SK-N-SH (cell line): ENCODE data around the gene WASL. TPM values are rescaled to one million over a fixed set of nuclear protein-coding genes. Genes with fewer than 3 reads are reported as not detected.

Experiments
- CTCF ChIA-PET: fragments of 300-600, 350-600 bp; formaldehyde crosslinking; extraction: SDS; loops from one replicate; lab custom pipeline; 2021; lab: Yijun Ruan, JAX
- POLR2A ChIA-PET: fragments of 350-600 bp; sonication (Branson Sonifier 250); formaldehyde crosslinking; extraction: SDS; loops from one replicate; lab custom pipeline; 2020; ENCODE audit warnings: antibody characterized with exemption, inconsistent platforms; lab: Yijun Ruan, JAX
- DNase-seq: peaks from one replicate; pipeline ENCODE4 v3.0.0; 2012
- H2AFZ ChIP-seq: fragments of 200-600 bp; sonication (generic); 2 replicates; pipeline ENCODE4 v1.8.1; 2016; ENCODE audit warnings: antibody characterized with exemption, mild to moderate bottlenecking, low read depth
- H3F3A ChIP-seq: fragments of 200-600 bp; sonication (generic); replicated peaks from 2 replicates; pipeline ENCODE3; 2016; ENCODE audit warnings: antibody characterized with exemption, mild to moderate bottlenecking; ENCODE audit not compliant: insufficient read depth
- H3K27ac ChIP-seq, 2 experiments: fragments of 200-500 bp in 1 of 2; fragments of 200-600 bp in 1 of 2; sonication (Bioruptor generic) in 1 of 2; sonication (generic), shearing (Covaris generic) in 1 of 2; 2 replicates each; pipeline versions ENCODE4 v1.5.1 to v1.6.1; 2014 to 2016; ENCODE audit warnings: low read depth in 2 of 2, inconsistent platforms in 1 of 2, low read length in 1 of 2, mild to moderate bottlenecking in 1 of 2, mixed read lengths in 1 of 2
- H3K27me3 ChIP-seq: fragments of 200-600 bp; sonication (generic), shearing (Covaris generic); 2 replicates; pipeline ENCODE4 v1.6.1; 2016; ENCODE audit warnings: mixed run types; ENCODE audit not compliant: insufficient read depth
- H3K36me3 ChIP-seq, 2 experiments: fragments of 200-500 bp in 1 of 2; fragments of 200-600 bp in 1 of 2; sonication (Bioruptor generic) in 1 of 2; sonication (generic) in 1 of 2; replicated peaks in 1 of 2; 2 replicates each; pipeline versions ENCODE3 to v1.5.1; 2014 to 2016; ENCODE audit warnings: low read length in 1 of 2, mild to moderate bottlenecking in 1 of 2; ENCODE audit not compliant: insufficient read depth in 2 of 2, control insufficient read depth in 1 of 2
- H3K4me1 ChIP-seq, 2 experiments: fragments of 200-500 bp in 1 of 2; fragments of 200-600 bp in 1 of 2; sonication (Bioruptor generic) in 1 of 2; sonication (generic), shearing (Covaris generic) in 1 of 2; 2 replicates each; pipeline versions ENCODE4 v1.5.1 to v1.6.1; 2014 to 2016; ENCODE audit warnings: low read depth in 1 of 2, low read length in 1 of 2, mixed run types in 1 of 2; ENCODE audit not compliant: insufficient read depth in 2 of 2, control insufficient read depth in 1 of 2
- H3K4me2 ChIP-seq: fragments of 200-600 bp; sonication (generic), shearing (Covaris generic); 2 replicates; pipeline ENCODE4 v1.6.1; 2017; ENCODE audit warnings: mixed run types
- H3K4me3 ChIP-seq, 2 experiments: fragments of 200-500 bp in 1 of 2; fragments of 200-600 bp in 1 of 2; sonication (Bioruptor generic) in 1 of 2; sonication (generic), shearing (Covaris generic) in 1 of 2; 2 replicates each; pipeline versions ENCODE4 v1.5.1 to v1.8.1; 2014 to 2016; ENCODE audit warnings: low read depth in 2 of 2, inconsistent platforms in 1 of 2, low read length in 1 of 2, mild to moderate bottlenecking in 1 of 2, mixed read lengths in 1 of 2, moderate library complexity in 1 of 2
- H3K79me2 ChIP-seq: fragments of 200-600 bp; sonication (generic); 2 replicates; pipeline ENCODE4 v1.8.1; 2017; ENCODE audit warnings: mild to moderate bottlenecking; ENCODE audit not compliant: insufficient read depth
- H3K9ac ChIP-seq: fragments of 200-600 bp; sonication (generic); 2 replicates; pipeline ENCODE4 v1.6.1; 2017; ENCODE audit warnings: mixed run types
- H3K9me2 ChIP-seq: fragments of 200-600 bp; sonication (generic); 2 replicates; pipeline ENCODE4 v1.6.1; 2017; ENCODE audit warnings: mixed run types
- H3K9me3 ChIP-seq: fragments of 200-600 bp; sonication (generic); 2 replicates; pipeline ENCODE4 v1.6.1; 2017; ENCODE audit warnings: mixed run types, mild to moderate bottlenecking, moderate library complexity
- H4K20me1 ChIP-seq: fragments of 200-600 bp; sonication (generic); 2 replicates; pipeline ENCODE4 v1.6.1; 2017; ENCODE audit warnings: mild to moderate bottlenecking, mixed run types; ENCODE audit not compliant: insufficient read depth
- EP300 ChIP-seq, 2 experiments: IDR thresholded peaks; 2 replicates each; pipeline versions ENCODE4 v1.4.0 to v1.6.1; 2012; ENCODE audit warnings: borderline replicate concordance in 1 of 2, low read depth in 1 of 2, low read length in 1 of 2
- FOSL2 ChIP-seq: IDR thresholded peaks from 2 replicates; pipeline ENCODE4 v1.4.0; 2012; ENCODE audit warnings: low read depth, mild to moderate bottlenecking, moderate library complexity, borderline replicate concordance
- FOXM1 ChIP-seq: IDR thresholded peaks from 2 replicates; pipeline ENCODE4 v1.4.0; 2012; ENCODE audit warnings: low read depth, mild to moderate bottlenecking
- GATA2 ChIP-seq: sonication (generic); formaldehyde crosslinking; IDR thresholded peaks from 2 replicates; pipeline ENCODE4 v1.5.0; 2020; ENCODE audit warnings: mild to moderate bottlenecking, missing genetic modification reagents
- IRF3 ChIP-seq: fragments of 150-350 bp; IDR thresholded peaks from 2 replicates; pipeline ENCODE4 v1.6.1; 2016; ENCODE audit warnings: mild to moderate bottlenecking, low read depth, low read length
- JUND ChIP-seq: IDR thresholded peaks from 2 replicates; pipeline ENCODE4 v1.4.0; 2012
- MXI1 ChIP-seq: IDR thresholded peaks from 2 replicates; pipeline ENCODE4 v1.6.1; 2012; ENCODE audit warnings: mild to moderate bottlenecking, low read depth, low read length, improper control_type of control experiment
- NFIC ChIP-seq: IDR thresholded peaks from 2 replicates; pipeline ENCODE4 v1.4.0; 2012; ENCODE audit warnings: borderline replicate concordance
- NRF1 ChIP-seq: IDR thresholded peaks from 2 replicates; pipeline ENCODE4 v1.6.1; 2012; ENCODE audit warnings: low read depth, mild to moderate bottlenecking, low read length
- RAD21 ChIP-seq: IDR thresholded peaks from 2 replicates; pipeline ENCODE4 v1.6.1; 2012; ENCODE audit warnings: mild to moderate bottlenecking, low read length
- SMC3 ChIP-seq: IDR thresholded peaks from 2 replicates; pipeline ENCODE4 v1.6.1; 2012; ENCODE audit warnings: low read depth, low read length, improper control_type of control experiment
- TAF1 ChIP-seq: IDR thresholded peaks from 2 replicates; pipeline ENCODE4 v1.6.1; 2012; ENCODE audit warnings: low read depth, mild to moderate bottlenecking, low read length, moderate library complexity, borderline replicate concordance
- WGBS: methylation state at CpG from one replicate; pipeline ENCODE4 v1.1.6; 2017; ENCODE audit warnings: low lambda C conversion rate; 5-methylcytosine and 5-hydroxymethylcytosine counted together
- polyA plus RNA-seq, 3 experiments: library from polyadenylated mRNA; depleted of rRNA; stranded (reverse); fragments of >200 nt; gene quantifications; 2 replicates each; pipeline ENCODE4 v1.2.3, GENCODE V29; 2012

Gene WASL
- polyA plus RNA-seq, 1 of the 3 experiments (the other 2 are of a cell fraction) = 9.9 TPM

- H3K9ac ChIP-seq = no peak overlapping the region
- no peaks in the 10 kb centered on the region for H3K9me3 ChIP-seq
- no peaks in the 10 kb centered on the region for H4K20me1 ChIP-seq
- H3K27me3 ChIP-seq = peaks cover 6% of the 10 kb centered on the region; the same call in 1 of the 2 replicates
- ChIA-PET CTCF (interaction anchor here (0.7 to 4.5 kb wide), 5 partner anchors 14 to 100 kb away, joined by 3 to 22 read pairs (median 4); no protein-coding TSS in a partner anchor), POLR2A (no interaction called here)
- H2AFZ ChIP-seq = no peak overlapping the region
- no peaks in the 10 kb centered on the region; a peak in 1 of 4 replicates for H3K4me1 ChIP-seq
- 83% methylated on average over 2 of the region's 2 CpGs for WGBS
- DNase-seq = no peak
- H3K4me3 ChIP-seq = no peak overlapping the region
- no peaks in the 10 kb centered on the region for H3K36me3 ChIP-seq
- H3K9me2 ChIP-seq = no peaks in the 10 kb centered on the region
- H3K27ac ChIP-seq = no peak overlapping the region
- no peak overlapping the region for H3K4me2 ChIP-seq
- no peaks in the 10 kb centered on the region for H3F3A ChIP-seq
- no peaks in the 10 kb centered on the region for H3K79me2 ChIP-seq
- TF ChIP-seq JUND (no peak), IRF3 (no peak), SMC3 (no peak), NFIC (no peak), RAD21 (no peak), FOSL2 (no peak)
- TF ChIP-seq, all 33 proteins: peak for 0
These were observed 23.0 kb upstream of the WASL start for GRCh38 chr7:123771846-123772245.

GRCh38 chr7:123771256-123771655 is 22.5 kb upstream of the WASL start:
- H3K4me2 ChIP-seq = no peak overlapping the region
- ChIA-PET POLR2A (no interaction called here), CTCF (interaction anchor here (1.7 to 4.5 kb wide), 3 partner anchors 27 to 101 kb away, joined by 4 to 22 read pairs (median 5); no protein-coding TSS in a partner anchor)
- H3K27me3 ChIP-seq = no peaks in the 10 kb centered on the region
- 54% methylated on average over 2 of the region's 2 CpGs for WGBS
- H3K4me3 ChIP-seq = no peak overlapping the region
- no peaks in the 10 kb centered on the region for H3K36me3 ChIP-seq
- no peak overlapping the region for H2AFZ ChIP-seq
- no peaks in the 10 kb centered on the region for H3K79me2 ChIP-seq
- TF ChIP-seq TAF1 (no peak), MXI1 (no peak), NRF1 (no peak), FOSL2 (no peak), FOXM1 (no peak), EP300 (IDR thresholded peaks at IDR 0.05; ENCODE audit: borderline replicate concordance in 1 of 2, low read depth in 1 of 2, low read length in 1 of 2) (no peak), GATA2 (CRISPR knock-in tag) (no peak)
- no peak overlapping the region for H3K27ac ChIP-seq
- H3K4me1 ChIP-seq = no peaks in the 10 kb centered on the region; a peak in 1 of 4 replicates
- no peak for DNase-seq
- no peaks in the 10 kb centered on the region for H4K20me1 ChIP-seq
- no peaks in the 10 kb centered on the region for H3K9me3 ChIP-seq
- H3F3A ChIP-seq = no peaks in the 10 kb centered on the region
- no peak overlapping the region for H3K9ac ChIP-seq
- no peaks in the 10 kb centered on the region for H3K9me2 ChIP-seq
